DND-41 (cell line): ENCODE data around the gene CABYR.

Experiments
- EZH2 ChIP-seq: IDR thresholded peaks from 3 replicates; pipeline ENCODE4 v1.6.1; 2012; ENCODE audit warnings: borderline replicate concordance, low read depth, mild to moderate bottlenecking, moderate library complexity, low read length, inconsistent platforms; ENCODE audit not compliant: severe bottlenecking
- TF ChIP-seq, protein P1 (sequence below): IDR thresholded peaks from 2 replicates; pipeline ENCODE4 v1.5.1; 2012; ENCODE audit warnings: borderline replicate concordance, low read length, moderate library complexity, mild to moderate bottlenecking; ENCODE audit not compliant: poor library complexity, severe bottlenecking; ENCODE audit errors: extremely low read depth

DNA sequence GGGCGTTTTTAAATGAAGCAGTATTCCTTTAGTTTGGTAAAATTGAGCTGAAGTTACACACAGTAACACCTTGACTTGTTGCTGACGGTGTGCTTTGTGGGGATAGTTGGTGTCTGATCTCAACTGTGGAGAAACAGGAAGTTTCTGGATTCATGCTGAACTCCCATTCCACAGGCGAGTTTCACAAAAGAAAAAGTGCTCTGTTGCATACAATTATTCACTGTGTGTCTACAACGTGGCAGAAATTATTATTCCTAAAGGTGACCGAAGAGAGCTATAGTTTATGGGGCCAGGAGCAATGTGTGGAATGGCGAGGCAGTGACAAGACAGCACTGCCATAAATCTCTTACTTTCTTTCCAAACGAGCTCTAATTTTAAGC is 463 bp upstream of the CABYR start:
- TF ChIP-seq, protein P1, sequence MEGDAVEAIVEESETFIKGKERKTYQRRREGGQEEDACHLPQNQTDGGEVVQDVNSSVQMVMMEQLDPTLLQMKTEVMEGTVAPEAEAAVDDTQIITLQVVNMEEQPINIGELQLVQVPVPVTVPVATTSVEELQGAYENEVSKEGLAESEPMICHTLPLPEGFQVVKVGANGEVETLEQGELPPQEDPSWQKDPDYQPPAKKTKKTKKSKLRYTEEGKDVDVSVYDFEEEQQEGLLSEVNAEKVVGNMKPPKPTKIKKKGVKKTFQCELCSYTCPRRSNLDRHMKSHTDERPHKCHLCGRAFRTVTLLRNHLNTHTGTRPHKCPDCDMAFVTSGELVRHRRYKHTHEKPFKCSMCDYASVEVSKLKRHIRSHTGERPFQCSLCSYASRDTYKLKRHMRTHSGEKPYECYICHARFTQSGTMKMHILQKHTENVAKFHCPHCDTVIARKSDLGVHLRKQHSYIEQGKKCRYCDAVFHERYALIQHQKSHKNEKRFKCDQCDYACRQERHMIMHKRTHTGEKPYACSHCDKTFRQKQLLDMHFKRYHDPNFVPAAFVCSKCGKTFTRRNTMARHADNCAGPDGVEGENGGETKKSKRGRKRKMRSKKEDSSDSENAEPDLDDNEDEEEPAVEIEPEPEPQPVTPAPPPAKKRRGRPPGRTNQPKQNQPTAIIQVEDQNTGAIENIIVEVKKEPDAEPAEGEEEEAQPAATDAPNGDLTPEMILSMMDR: no peak
- TF ChIP-seq EZH2: no peak
